Esophagus mucosa (tissue), 1 donor: Measurements from ENCODE around the gene KRT33B. TPM values are rescaled to one million over a fixed set of nuclear protein-coding genes. Genes with fewer than 3 reads are reported as not detected.

Experiments
- ATAC-seq: fragments of 200-7000 bp; cut with Tn5 transposase; one replicate; pipeline ENCODE4 v1.9.1; 2020
- total RNA-seq: library from RNA; stranded (reverse); gene quantifications from one replicate; pipeline ENCODE4 v1.2.4, GENCODE V29; 2023
- donor health status: DM: yes; HTN: yes; CAD: no.

KRT33B gene
- total RNA-seq, 1 donor from 2014 or later: not detected

DNA sequence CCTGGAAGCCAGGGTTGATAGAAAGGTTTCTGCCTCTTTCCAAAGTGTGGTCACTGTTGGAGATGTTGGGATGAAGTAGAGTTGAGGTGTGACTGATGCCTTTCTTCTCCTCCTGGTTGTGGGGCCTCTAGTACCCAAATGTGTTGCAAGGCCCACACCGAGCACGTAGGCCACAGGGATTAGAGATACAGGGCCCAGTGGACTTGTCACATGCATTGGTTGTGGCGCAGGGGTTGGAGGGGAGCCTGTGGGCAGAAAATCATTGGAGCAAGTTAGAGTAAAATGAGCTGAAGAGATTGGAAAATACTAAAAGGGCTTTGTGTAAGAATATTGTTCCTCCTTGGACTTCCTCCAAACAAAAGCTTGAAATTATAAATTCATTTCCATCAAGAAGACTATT is 23.6 kb downstream of the KRT33B start:
- ATAC-seq: no peak

DNA sequence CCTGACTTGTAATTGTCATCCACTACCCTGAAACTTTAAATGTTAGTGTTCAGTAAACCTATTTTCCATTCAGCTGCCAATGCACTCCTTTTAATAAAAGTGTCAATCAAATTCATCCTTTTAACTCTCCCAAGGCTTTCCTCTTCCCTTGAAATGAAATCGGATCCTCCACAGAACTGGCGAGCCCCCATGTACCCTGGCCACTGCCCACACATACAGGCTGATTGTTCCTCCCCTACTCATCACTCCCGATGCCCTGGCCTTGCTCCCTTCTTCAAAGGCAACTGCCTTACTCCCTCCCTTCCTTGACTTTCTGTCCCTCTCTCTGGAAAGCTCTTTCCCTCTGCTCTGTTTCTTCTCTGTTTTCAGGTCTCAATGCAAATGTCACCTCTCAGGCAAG is 26.6 kb downstream of the KRT33B start:
- no peak for ATAC-seq

GRCh38 chr17:41340934-41341861 is 28.4 kb downstream of the KRT33B start:
- ATAC-seq: no peak

DNA sequence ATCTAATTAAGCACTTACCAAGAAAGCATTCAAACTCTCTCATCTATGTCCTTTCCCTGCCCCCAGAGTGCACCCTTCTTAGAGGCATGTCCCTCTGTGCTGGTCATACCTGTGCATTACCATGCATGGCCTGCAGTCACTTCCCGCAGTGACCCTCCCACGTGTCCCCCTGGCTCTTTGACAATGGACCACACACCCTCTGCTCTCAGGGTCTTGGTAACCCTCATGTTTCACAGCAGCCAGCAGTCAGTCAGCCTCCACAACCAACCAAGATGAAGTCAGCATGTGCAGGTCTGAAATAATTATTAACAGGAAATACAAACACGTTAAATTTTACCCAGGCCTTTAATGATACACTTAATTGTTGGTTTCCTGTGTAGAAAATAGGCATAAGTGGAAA is 29.1 kb downstream of the KRT33B start:
- no peak for ATAC-seq

GRCh38 chr17:41339571-41340172 is 29.9 kb downstream of the KRT33B start:
- ATAC-seq: peak; percentile 34

GRCh38 chr17:41338961-41339485 is 30.6 kb downstream of the KRT33B start:
- ATAC-seq: peak; percentile 75

GRCh38 chr17:41335747-41336146 is 33.9 kb downstream of the KRT33B start:
- no peak for ATAC-seq

- no peak for ATAC-seq
Observed at GRCh38 chr17:41334385-41335305, 35.0 kb downstream of the KRT33B start.

GRCh38 chr17:41333836-41334235 is 35.8 kb downstream of the KRT33B start:
- no peak for ATAC-seq

DNA sequence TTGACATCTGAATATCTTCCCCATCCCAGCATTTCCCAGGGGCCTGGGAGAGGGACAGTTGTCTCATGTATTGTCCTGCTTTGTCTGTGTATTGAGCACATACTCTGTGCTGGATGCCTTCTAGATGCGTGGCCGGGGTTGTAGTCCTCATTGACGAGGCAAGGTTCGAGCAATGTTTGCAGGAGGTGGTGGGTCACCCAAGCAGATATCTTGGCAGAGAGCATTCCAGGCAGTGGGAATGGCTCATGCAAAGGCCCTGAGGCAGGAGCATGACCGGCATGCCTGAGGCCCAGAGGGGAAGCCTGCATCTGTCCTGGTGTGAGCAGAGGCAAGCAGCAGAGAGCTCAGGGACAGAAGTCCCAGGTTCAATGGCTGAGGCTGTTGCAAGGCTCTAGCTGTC is 36.5 kb downstream of the KRT33B start:
- no peak for ATAC-seq

DNA sequence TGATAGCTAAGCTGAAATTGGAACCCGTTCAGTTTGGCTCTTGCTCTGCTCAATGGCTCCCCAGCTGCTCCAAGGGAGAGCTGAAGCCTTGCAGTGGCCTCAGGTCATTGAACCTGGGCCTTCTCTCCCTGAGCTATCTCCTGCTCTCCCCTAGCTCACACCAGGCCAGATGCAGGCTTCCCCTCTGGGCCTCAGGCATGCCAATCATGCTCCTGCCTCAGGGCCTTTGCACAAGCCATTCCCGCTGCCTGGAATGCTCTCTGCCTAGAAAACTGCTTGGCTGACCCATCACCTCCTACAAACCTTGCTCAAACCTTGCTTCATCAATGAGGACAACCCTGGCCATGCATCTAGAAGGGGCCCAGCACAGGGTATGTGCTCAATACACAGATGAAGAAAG is 37.4 kb downstream of the KRT33B start:
- ATAC-seq: no peak

- no peak for ATAC-seq
Observed at GRCh38 chr17:41331606-41332005, 38.0 kb downstream of the KRT33B start.

GRCh38 chr17:41329279-41329948 is 40.2 kb downstream of the KRT33B start:
- ATAC-seq: peak; percentile 62

- ATAC-seq: no peak
Observed at GRCh38 chr17:41328207-41328606, 41.4 kb downstream of the KRT33B start.

GRCh38 chr17:41327411-41328120 is 42.0 kb downstream of the KRT33B start:
- ATAC-seq: no peak

DNA sequence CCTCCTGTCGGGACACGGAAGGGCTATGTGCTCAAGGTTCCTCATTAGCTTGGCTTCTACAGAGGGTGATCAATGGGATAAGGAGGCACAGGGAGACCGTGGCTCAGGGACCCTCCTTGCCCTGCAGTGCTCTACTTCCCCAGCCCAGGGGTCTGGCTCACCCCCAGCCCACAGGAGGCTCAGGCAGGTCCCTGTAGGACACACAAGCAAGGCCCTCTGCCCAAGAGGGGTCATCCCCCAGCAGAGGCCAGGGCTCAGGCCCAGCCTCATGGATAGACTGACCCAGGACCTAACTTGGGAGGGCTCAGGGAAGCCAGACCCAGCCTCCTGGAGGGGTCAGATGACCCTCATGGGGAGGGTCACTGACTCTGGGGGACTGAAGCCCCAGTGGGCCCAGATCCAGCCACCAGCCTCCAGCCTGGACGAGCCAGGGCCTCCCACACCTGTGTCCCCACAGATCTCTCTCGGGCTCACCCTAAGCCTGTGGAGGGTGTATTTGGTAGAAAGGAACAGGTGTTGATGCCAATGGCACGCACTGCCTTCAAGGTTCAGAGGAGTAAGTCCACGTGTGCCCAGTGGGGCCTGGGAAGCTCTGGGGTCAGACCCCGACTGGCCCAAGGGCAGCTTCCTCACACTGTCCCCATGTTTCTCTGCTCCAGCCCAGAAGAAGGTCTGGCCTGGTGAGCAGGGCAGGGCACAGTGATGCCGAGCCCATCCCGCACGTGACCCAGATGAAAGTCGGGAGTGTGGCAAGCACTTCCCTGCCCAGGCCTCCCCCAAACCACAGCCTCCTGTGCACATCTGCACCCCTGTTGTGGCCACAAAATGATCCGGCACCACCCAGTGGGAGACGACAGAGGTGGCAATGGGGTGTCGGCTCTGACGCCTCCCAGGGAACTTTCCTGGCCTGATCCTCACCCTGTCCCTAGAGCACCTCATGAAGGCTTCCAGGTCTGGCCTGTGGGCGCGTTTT is 43.2 kb downstream of the KRT33B start:
- no peak for ATAC-seq

DNA sequence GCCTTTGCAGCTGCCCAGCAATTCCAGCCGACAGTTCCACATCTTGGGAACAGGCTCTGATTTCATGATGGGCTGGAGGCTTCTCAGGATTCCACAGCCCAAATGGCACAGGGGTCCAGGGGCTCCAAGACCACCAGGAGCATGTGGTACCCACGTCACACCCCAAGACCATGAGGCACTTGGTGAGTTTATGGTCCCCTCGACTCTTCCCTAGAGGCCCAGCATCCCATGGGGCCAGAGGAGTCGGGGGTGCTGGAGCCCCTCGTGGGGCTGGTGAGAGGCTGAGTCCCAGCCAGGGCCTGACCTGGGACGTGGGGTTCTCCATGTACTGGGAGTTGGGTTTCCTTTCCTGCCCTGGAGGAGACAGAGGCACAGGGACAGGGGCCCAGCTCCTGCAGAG is 44.0 kb downstream of the KRT33B start:
- ATAC-seq: no peak

GRCh38 chr17:41325126-41325525 is 44.5 kb downstream of the KRT33B start:
- ATAC-seq: no peak

- peak; percentile 51 for ATAC-seq
Observed at GRCh38 chr17:41324180-41325075, 45.2 kb downstream of the KRT33B start.
